LNCaP clone FGC (cell line): ENCODE results near the gene GUCA2B.

Experiments
- DNase-seq: peaks from one replicate; pipeline ENCODE4 v3.0.0-alpha.2; 2011; ENCODE audit warnings: low read depth
- H3K4me3 ChIP-seq: 2 replicates; pipeline ENCODE4 v1.5.1; 2011; ENCODE audit warnings: mild to moderate bottlenecking, low read depth, low read length, control low read depth
- TF ChIP-seq, protein P1 (sequence below): IDR thresholded peaks from 2 replicates; pipeline ENCODE4 v1.5.1; 2012; ENCODE audit warnings: mild to moderate bottlenecking; ENCODE audit not compliant: control insufficient read depth, insufficient read depth; ENCODE audit errors: extremely low read depth

GUCA2B gene

DNA sequence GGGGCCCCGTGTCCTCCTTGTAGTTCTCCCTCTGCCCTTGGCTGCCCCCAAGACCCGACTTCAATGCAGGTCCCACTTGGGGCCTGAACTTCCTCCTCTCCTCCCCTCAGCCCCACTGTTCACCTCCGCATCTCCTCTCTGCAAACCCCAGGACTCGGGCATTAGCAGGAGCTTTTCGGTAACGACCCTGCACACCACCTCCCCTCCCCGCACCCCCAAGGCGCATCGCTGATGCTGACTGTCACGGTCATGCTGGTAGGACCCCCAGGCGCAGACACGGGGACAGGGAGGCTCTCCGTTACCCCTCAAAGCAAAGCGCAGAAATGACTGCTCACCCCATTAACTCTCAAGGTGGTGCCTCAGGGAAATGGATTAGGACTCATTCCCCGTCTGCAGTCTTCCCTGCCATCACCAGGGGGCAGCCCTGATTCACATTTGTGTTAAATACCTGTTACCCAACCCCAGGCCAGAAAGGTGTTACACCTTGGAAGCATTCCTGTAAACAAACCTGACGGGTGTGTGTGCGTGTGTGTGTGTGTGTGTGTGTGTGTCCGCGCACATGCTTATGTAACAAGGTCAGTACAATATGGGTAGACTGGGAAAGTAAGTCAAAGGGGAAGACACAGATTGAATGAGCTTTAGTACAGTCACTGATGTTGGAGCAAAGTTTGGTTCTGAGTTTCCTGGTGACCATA is 6.4 kb upstream of the GUCA2B start:
- DNase-seq = peak; percentile 92
- TF ChIP-seq, protein P1, sequence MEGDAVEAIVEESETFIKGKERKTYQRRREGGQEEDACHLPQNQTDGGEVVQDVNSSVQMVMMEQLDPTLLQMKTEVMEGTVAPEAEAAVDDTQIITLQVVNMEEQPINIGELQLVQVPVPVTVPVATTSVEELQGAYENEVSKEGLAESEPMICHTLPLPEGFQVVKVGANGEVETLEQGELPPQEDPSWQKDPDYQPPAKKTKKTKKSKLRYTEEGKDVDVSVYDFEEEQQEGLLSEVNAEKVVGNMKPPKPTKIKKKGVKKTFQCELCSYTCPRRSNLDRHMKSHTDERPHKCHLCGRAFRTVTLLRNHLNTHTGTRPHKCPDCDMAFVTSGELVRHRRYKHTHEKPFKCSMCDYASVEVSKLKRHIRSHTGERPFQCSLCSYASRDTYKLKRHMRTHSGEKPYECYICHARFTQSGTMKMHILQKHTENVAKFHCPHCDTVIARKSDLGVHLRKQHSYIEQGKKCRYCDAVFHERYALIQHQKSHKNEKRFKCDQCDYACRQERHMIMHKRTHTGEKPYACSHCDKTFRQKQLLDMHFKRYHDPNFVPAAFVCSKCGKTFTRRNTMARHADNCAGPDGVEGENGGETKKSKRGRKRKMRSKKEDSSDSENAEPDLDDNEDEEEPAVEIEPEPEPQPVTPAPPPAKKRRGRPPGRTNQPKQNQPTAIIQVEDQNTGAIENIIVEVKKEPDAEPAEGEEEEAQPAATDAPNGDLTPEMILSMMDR = peak; percentile 99

DNA sequence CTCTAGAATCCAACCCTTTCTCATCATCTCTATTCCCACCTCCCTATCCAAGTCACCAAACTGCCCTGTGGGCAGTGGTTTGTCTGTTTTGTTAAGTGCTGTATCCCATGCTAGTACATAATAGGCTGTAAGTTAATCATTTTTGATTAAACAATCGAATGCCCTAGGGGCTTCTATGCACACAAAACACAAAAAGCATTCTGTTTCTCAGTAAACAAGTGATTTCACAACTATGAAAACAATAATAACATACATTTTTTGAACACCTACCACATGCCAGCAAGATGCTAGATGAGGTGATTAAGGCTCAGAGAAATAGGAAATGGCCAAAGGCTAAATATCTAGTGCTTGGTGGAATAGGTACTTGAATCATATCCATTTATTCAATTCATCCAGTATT is 5.0 kb upstream of the GUCA2B start:
- no peak overlapping the region for H3K4me3 ChIP-seq
- TF ChIP-seq, protein P1 = no peak
- DNase-seq = no peak

More for the DNA sequence above, 6.4 kb upstream of the GUCA2B start:
- H3K4me3 ChIP-seq = no peak overlapping the region

GRCh38 chr1:42150651-42151050 is 2.6 kb upstream of the GUCA2B start:
- H3K4me3 ChIP-seq = no peak overlapping the region
- no peak for DNase-seq
- TF ChIP-seq, protein P1 = no peak

- DNase-seq = no peak
- TF ChIP-seq, protein P1 = no peak
- no peak overlapping the region for H3K4me3 ChIP-seq
These were observed 1.1 kb upstream of the GUCA2B start for GRCh38 chr1:42152119-42152518.

DNA sequence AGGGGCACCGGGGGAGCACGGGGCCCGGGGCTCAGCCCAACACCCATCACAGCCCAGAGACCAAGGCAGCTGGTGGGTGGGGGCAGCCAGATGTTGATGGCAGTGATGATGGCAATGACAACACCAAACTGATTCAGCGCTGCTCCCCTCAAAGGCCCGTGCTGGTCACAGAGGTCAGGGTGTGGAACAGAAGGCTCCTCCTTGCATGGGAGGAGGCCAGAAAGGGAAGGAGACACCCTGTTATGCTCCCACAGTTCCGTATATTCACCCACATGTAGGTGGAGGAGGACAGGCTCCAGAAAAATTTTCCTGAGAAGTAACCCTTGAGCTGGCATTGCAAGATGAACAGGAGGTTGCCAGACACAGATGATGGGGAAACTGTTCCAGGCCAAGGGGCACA is 414 bp downstream of the GUCA2B start:
- no peak overlapping the region for H3K4me3 ChIP-seq
- DNase-seq = no peak
- TF ChIP-seq, protein P1 = no peak

DNA sequence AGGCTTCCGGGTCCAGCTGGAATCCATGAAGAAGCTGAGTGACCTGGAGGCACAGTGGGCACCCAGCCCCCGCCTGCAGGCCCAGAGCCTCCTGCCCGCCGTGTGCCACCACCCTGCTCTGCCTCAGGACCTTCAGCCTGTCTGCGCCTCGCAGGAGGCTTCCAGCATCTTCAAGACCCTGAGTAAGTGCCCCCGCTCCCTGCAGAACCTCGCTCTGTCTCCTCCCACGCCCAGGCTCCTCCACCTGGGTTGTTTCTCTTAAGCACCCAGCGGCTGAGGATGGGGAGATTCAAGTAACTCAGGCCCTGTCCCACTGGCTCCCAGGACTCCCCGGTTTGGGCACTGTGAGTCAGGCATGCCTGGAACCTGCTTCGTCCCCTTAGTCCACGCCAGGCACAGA is 1.5 kb downstream of the GUCA2B start:
- DNase-seq = no peak
- TF ChIP-seq, protein P1 = no peak
- H3K4me3 ChIP-seq = no peak overlapping the region

- no peak overlapping the region for H3K4me3 ChIP-seq
- TF ChIP-seq, protein P1 = no peak
- DNase-seq = no peak
These were observed 2.2 kb downstream of the GUCA2B start for GRCh38 chr1:42155362-42155761.
